Bronchial epithelial cell (primary cell): ENCODE results near the gene CCNH. TPM values are rescaled to one million over a fixed set of nuclear protein-coding genes. Genes with fewer than 3 reads are reported as not detected.

Experiments
- DNase-seq: peaks from one replicate; pipeline ENCODE4 v3.0.0-alpha.2; 2010; ENCODE audit warnings: low read depth
- FAIRE-seq: peaks from 2 replicates; lab custom pipeline; 2011; peaks lifted over from hg19 to GRCh38; lab: Jason Lieb, UNC
- H3K27me3 ChIP-seq: 2 replicates; pipeline ENCODE4 v1.5.1; 2011; ENCODE audit warnings: low read length; ENCODE audit not compliant: control insufficient read depth, insufficient read depth
- H3K36me3 ChIP-seq: 2 replicates; pipeline ENCODE4 v1.5.1; 2011; ENCODE audit warnings: low read length; ENCODE audit not compliant: control insufficient read depth, insufficient read depth
- H3K4me3 ChIP-seq: 2 replicates; pipeline ENCODE4 v1.5.1; 2011; ENCODE audit warnings: mild to moderate bottlenecking, low read depth, low read length, control low read depth
- CTCF ChIP-seq: IDR thresholded peaks from 2 replicates; pipeline ENCODE4 v1.5.1; 2011; ENCODE audit warnings: mild to moderate bottlenecking, moderate library complexity, low read length, control low read depth, inconsistent platforms; ENCODE audit not compliant: insufficient read depth, severe bottlenecking
- total RNA-seq: library from RNA; depleted of rRNA; stranded (reverse); fragments of >200 nt; gene quantifications from 2 replicates; pipeline ENCODE4 v1.2.1, GENCODE V29; 2014

Gene CCNH
- total RNA-seq, 1 donor from 2014 or later = 73.2 TPM

DNA sequence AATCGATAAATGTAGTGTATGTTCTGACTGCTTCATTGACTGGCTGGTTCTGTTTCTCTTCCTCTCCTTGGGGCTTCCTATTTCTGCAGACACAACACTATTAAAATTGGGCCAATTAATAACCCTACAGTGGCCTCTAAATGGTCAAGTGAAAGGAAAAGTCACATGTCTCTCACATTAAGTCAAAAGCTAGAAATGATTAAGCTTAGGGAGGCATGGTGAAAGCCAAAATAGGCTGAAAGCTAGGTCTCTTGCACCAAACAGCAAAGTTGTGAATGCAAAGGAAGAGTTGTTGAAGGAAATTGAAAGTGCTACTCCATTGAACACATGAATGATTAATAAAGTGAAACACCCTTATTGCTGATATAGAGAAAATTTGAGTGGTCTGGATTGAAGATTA is 58.2 kb downstream of the CCNH start:
- no peak for TF ChIP-seq CTCF
- no peak overlapping the region for H3K4me3 ChIP-seq
- FAIRE-seq (no peak), DNase-seq (no peak)
- H3K27me3 ChIP-seq = no peaks in the 10 kb centered on the region
- H3K36me3 ChIP-seq = no peaks in the 10 kb centered on the region

DNA sequence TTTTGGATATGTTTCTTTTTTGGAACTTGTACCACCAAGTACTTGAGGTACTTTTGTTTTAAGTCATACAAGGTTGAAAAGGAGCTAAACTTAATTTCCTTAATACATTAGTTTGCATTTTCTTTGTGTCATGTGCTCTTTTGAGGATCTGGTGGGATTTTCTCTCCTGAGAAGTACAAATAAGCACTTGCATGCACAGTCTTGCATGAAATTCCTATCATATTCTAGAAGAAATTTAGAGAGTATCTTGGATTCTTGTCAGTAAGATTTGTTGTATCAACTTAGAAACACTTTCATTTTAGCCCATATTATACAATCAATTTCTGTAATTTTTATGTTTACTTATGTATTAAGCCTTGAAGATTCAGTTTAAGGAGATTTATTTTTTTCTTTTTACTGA is 64.9 kb downstream of the CCNH start:
- H3K4me3 ChIP-seq = no peak overlapping the region
- no peaks in the 10 kb centered on the region for H3K36me3 ChIP-seq
- no peak for TF ChIP-seq CTCF
- DNase-seq (peak; percentile 38), FAIRE-seq (no peak)
- H3K27me3 ChIP-seq = no peaks in the 10 kb centered on the region

DNA sequence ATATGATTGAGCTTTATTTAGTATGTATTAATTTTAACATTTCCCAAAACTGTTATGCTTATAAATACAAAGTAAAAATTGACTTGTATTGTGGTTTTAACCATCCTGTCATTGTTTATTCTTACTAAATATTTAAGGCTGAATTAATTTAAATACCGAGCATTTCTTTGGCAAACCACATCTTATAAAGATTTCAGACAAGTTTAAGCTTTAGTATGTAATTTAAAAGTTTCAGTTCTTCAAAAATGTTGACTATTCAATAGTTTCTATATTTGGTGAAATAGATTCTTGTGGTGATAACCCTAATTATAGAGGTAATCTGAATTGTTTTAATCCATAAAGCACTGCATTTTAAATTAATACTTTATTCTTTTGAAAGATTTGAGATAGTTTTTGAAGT is 65.5 kb downstream of the CCNH start:
- H3K4me3 ChIP-seq = no peak overlapping the region
- DNase-seq = no peak
- no peaks in the 10 kb centered on the region for H3K36me3 ChIP-seq
- FAIRE-seq = no peak
- no peaks in the 10 kb centered on the region for H3K27me3 ChIP-seq
- no peak for TF ChIP-seq CTCF

Other genes starting within 250 kb of the CCNH start
- 22.6 and 32.3 TPM in 2 replicates for gene RASA1, start 145.0 kb downstream of the CCNH start, total RNA-seq